Esophagus muscularis mucosa (tissue), 4 donors: ENCODE results near the gene PCLAF. TPM values are rescaled to one million over a fixed set of nuclear protein-coding genes. Genes with fewer than 3 reads are reported as not detected.

Source experiments
- DNase-seq: peaks from one replicate; pipeline ENCODE4 v3.0.0-alpha.2; 2017; ENCODE audit errors: extremely low spot score
- H3K27ac ChIP-seq, 4 donors: fragments of 200-600 bp; sonication (generic); replicated peaks in 1 of 4; 1 replicate in 3 of 4; 2 replicates in 1 of 4; pipeline ENCODE4 v1.5.1; 2016 to 2019; ENCODE audit warnings: mild to moderate bottlenecking in 1 of 4
- H3K27me3 ChIP-seq, 4 donors: fragments of 200-600 bp; sonication (generic); one replicate each; pipeline versions ENCODE4 v1.5.1 to v1.6.0; 2016 to 2019
- H3K36me3 ChIP-seq, 4 donors: fragments of 200-600 bp; sonication (generic); one replicate each; pipeline ENCODE4 v1.5.1; 2016 to 2019
- H3K4me1 ChIP-seq, 4 donors: fragments of 200-600 bp; sonication (generic); one replicate each; pipeline ENCODE4 v1.5.1; 2016 to 2019
- H3K4me3 ChIP-seq, 4 donors: fragments of 200-600 bp; sonication (generic); 1 replicate in 2 of 4; 2 replicates in 2 of 4; pipeline ENCODE4 v1.5.1; 2016 to 2019; ENCODE audit warnings: mild to moderate bottlenecking in 4 of 4, moderate library complexity in 1 of 4
- H3K9me3 ChIP-seq, 4 donors: fragments of 200-600 bp; sonication (generic); 1 replicate in 3 of 4; 2 replicates in 1 of 4; pipeline ENCODE4 v1.5.1; 2016 to 2019
- CTCF ChIP-seq, 3 experiments: fragments of 200-600 bp in 2 of 3; fragments of 450-650 bp in 1 of 3; sonication (generic) in 2 of 3; IDR thresholded peaks; one replicate each; pipeline ENCODE4 v1.5.1; 2017 to 2019; ENCODE audit warnings: antibody characterized with exemption in 3 of 3, mild to moderate bottlenecking in 2 of 3, moderate library complexity in 1 of 3
- EP300 ChIP-seq: sonication (generic); formaldehyde crosslinking; IDR thresholded peaks from one replicate; pipeline ENCODE4 v1.6.1; 2017; ENCODE audit warnings: antibody characterized with exemption
- POLR2A ChIP-seq: fragments of 450-650 bp; IDR thresholded peaks from one replicate; pipeline ENCODE4 v1.6.1; 2017; ENCODE audit warnings: antibody characterized with exemption, moderate library complexity, mild to moderate bottlenecking, low read depth
- POLR2AphosphoS5 ChIP-seq, 2 donors: sonication (generic); formaldehyde crosslinking; IDR thresholded peaks; one replicate each; pipeline ENCODE4 v1.6.1; 2017; ENCODE audit warnings: antibody characterized with exemption in 2 of 2
- WGBS: methylation state at CpG from one replicate; pipeline ENCODE4 v1.1.5; 2018; 5-methylcytosine and 5-hydroxymethylcytosine counted together
- intact Hi-C: fragments of 100-400 bp; cut with DNase I; formaldehyde crosslinking; loops from one replicate; pipeline ENCODE4 v1.15.1; 2023
- total RNA-seq, 4 donors: library from RNA; depleted of rRNA; stranded (reverse); fragments of >200 nt; gene quantifications; one replicate each; pipeline versions ENCODE4 v1.1.0 to v1.2.1, GENCODE V29; 2016

Gene PCLAF
- not detected for total RNA-seq

GRCh38 chr15:64381000-64381751 is at the start of gene PCLAF:
Gene PCLAF (minus strand): TSS chr15:64381441. CDS start chr15:64381371, 70 bp downstream.
- DNase-seq, result peak; percentile 97
- peak within 1 kb of the TSS; percentile 55 to 61 (median 61) for H3K4me3 ChIP-seq
- H3K36me3 ChIP-seq, result no peaks in the 10 kb centered on the region
- H3K27me3 ChIP-seq, result no peaks in the 10 kb centered on the region
- TF ChIP-seq EP300 (no peak), POLR2A (no peak), CTCF (IDR thresholded peaks at IDR 0.05) (peak in 1 of 3 experiments; percentile 14), POLR2AphosphoS5 (IDR thresholded peaks at IDR 0.05) (peak in 1 of 2 donors; percentile 75)
- H3K4me1 ChIP-seq, result peaks cover 5 to 16% (median 12%) of the 10 kb centered on the region in 4 donors
- intact Hi-C loops, result loop anchor here (10.0 kb wide), 2 partner anchors 166 to 216 kb away; partner anchors contain the start of gene PPIB
- no peaks in the 10 kb centered on the region for H3K9me3 ChIP-seq
- WGBS, result 4% methylated on average over 9 of the region's 38 CpGs
- no peak within 1 kb of the TSS for H3K27ac ChIP-seq

GRCh38 chr15:64430000-64430735 is 48.9 kb upstream of the PCLAF start:
- Histone ChIP-seq H3K27me3 (no peaks in the 10 kb centered on the region), H3K4me1 (peaks cover 6 to 23% (median 14%) of the 10 kb centered on the region in 4 donors), H3K9me3 (no peaks in the 10 kb centered on the region), H3K27ac (peak overlapping the region in 3 of 4 donors; percentile 8 to 15 (median 12)), H3K4me3 (no peak overlapping the region), H3K36me3 (peaks cover 4 to 51% (median 31%) of the 10 kb centered on the region in 4 donors)
- 13% methylated on average over 3 of the region's 3 CpGs for WGBS
- DNase-seq, result no peak
- TF ChIP-seq CTCF (IDR thresholded peaks at IDR 0.05), result no peak
- peak; percentile 44 to 62 for TF ChIP-seq POLR2AphosphoS5 (IDR thresholded peaks at IDR 0.05)
- TF ChIP-seq POLR2A, result no peak
- no peak for TF ChIP-seq EP300
- intact Hi-C loops, result no loop called here

- no peak for TF ChIP-seq POLR2AphosphoS5 (IDR thresholded peaks at IDR 0.05)
- no peak for TF ChIP-seq CTCF (IDR thresholded peaks at IDR 0.05)
- TF ChIP-seq EP300, result no peak
- no peak for TF ChIP-seq POLR2A
- peaks cover 6 to 23% (median 14%) of the 10 kb centered on the region in 4 donors for H3K4me1 ChIP-seq
- H3K9me3 ChIP-seq, result no peaks in the 10 kb centered on the region
- no peak overlapping the region for H3K4me3 ChIP-seq
- no peak for DNase-seq
- intact Hi-C loops, result no loop called here
- no peaks in the 10 kb centered on the region for H3K27me3 ChIP-seq
- H3K36me3 ChIP-seq, result peaks cover 4 to 59% (median 38%) of the 10 kb centered on the region in 4 donors
- peak overlapping the region in 3 of 4 donors; percentile 8 to 15 (median 12) for H3K27ac ChIP-seq
These were observed 48.2 kb upstream of the PCLAF start for GRCh38 chr15:64429448-64429847.

GRCh38 chr15:64426845-64427465 is 45.7 kb upstream of the PCLAF start:
- Histone ChIP-seq H3K36me3 (peaks cover 13 to 67% (median 52%) of the 10 kb centered on the region in 4 donors), H3K27me3 (no peaks in the 10 kb centered on the region), H3K9me3 (no peaks in the 10 kb centered on the region), H3K27ac (no peak overlapping the region), H3K4me3 (no peak overlapping the region), H3K4me1 (peaks cover 6 to 23% (median 14%) of the 10 kb centered on the region in 4 donors)
- intact Hi-C loops, result no loop called here
- TF ChIP-seq EP300 (no peak), POLR2A (no peak), CTCF (IDR thresholded peaks at IDR 0.05) (peak; percentile 35 to 53 (median 42)), POLR2AphosphoS5 (IDR thresholded peaks at IDR 0.05) (no peak)
- no peak for DNase-seq
- WGBS, result 71% methylated on average over 7 of the region's 7 CpGs
